CD14-positive monocyte (primary cell): ENCODE results near the gene MSS51. TPM values are rescaled to one million over a fixed set of nuclear protein-coding genes. Genes with fewer than 3 reads are reported as not detected.

Experiments
- DNase-seq, 3 donors: peaks; one replicate each; pipeline ENCODE4 v3.0.0-alpha.2; 2011 to 2022
- H2AFZ ChIP-seq: 2 replicates; pipeline ENCODE4 v1.6.0; 2012; ENCODE audit warnings: mild to moderate bottlenecking, low read depth, low read length, inconsistent platforms; ENCODE audit not compliant: insufficient read depth, poor library complexity, severe bottlenecking
- H3K27ac ChIP-seq, 2 donors: 1 replicate in 1 of 2; 2 replicates in 1 of 2; pipeline ENCODE4 v1.5.1; 2012 to 2013; ENCODE audit warnings: low read length in 2 of 2, control low read depth in 1 of 2, inconsistent platforms in 1 of 2, low read depth in 1 of 2, mild to moderate bottlenecking in 1 of 2
- H3K27me3 ChIP-seq, 2 donors: one replicate each; pipeline versions ENCODE4 v1.6.0 to v1.6.1; 2011 to 2013; ENCODE audit warnings: low read length in 2 of 2; ENCODE audit not compliant: control insufficient read depth in 2 of 2, insufficient read depth in 2 of 2
- H3K36me3 ChIP-seq, 2 donors: replicated peaks in 1 of 2; 1 replicate in 1 of 2; 2 replicates in 1 of 2; pipeline versions ENCODE4 v1.5.1 to v1.6.1; 2012 to 2013; ENCODE audit warnings: low read length in 2 of 2, control low read depth in 1 of 2, inconsistent platforms in 1 of 2, mild to moderate bottlenecking in 1 of 2; ENCODE audit not compliant: insufficient read depth in 2 of 2, control insufficient read depth in 1 of 2
- H3K4me1 ChIP-seq, 2 donors: 1 replicate in 1 of 2; 2 replicates in 1 of 2; pipeline versions ENCODE4 v1.5.1 to v1.6.1; 2012 to 2013; ENCODE audit warnings: low read length in 2 of 2, control low read depth in 1 of 2, inconsistent platforms in 1 of 2, mild to moderate bottlenecking in 1 of 2, moderate library complexity in 1 of 2; ENCODE audit not compliant: insufficient read depth in 2 of 2, control insufficient read depth in 1 of 2
- H3K4me2 ChIP-seq: replicated peaks from 2 replicates; pipeline ENCODE3; 2012; ENCODE audit warnings: low read length, moderate library complexity, mild to moderate bottlenecking; ENCODE audit not compliant: poor library complexity, severe bottlenecking; ENCODE audit errors: extremely low read depth
- H3K4me3 ChIP-seq, 3 experiments: fragments of 200-600 bp in 1 of 3; sonication (generic) in 1 of 3; replicated peaks in 1 of 3; 1 replicate in 2 of 3; 2 replicates in 1 of 3; pipeline ENCODE4 v1.5.1; 2011 to 2013; ENCODE audit warnings: low read length in 3 of 3, mild to moderate bottlenecking in 3 of 3, control low read depth in 2 of 3, low read depth in 2 of 3, inconsistent platforms in 1 of 3, moderate library complexity in 1 of 3
- H3K79me2 ChIP-seq: 2 replicates; pipeline ENCODE4 v1.6.0; 2012; ENCODE audit warnings: mild to moderate bottlenecking, control low read depth, inconsistent platforms, low read length, moderate library complexity; ENCODE audit not compliant: insufficient read depth
- H3K9ac ChIP-seq: 2 replicates; pipeline ENCODE4 v1.6.0; 2017; ENCODE audit warnings: low read length, mild to moderate bottlenecking; ENCODE audit not compliant: insufficient read depth, poor library complexity, severe bottlenecking
- H3K9me3 ChIP-seq, 2 donors: replicated peaks in 1 of 2; 1 replicate in 1 of 2; 2 replicates in 1 of 2; pipeline versions ENCODE4 v1.5.1 to v1.6.1; 2012 to 2013; ENCODE audit warnings: low read length in 2 of 2, control low read depth in 1 of 2; ENCODE audit not compliant: control insufficient read depth in 1 of 2, insufficient read depth in 1 of 2
- H4K20me1 ChIP-seq: 2 replicates; pipeline ENCODE4 v1.6.0; 2012; ENCODE audit warnings: mild to moderate bottlenecking, low read length, control low read depth, moderate library complexity; ENCODE audit not compliant: insufficient read depth
- H3K27ac Mint-ChIP-seq, 7 donors: one replicate each; pipeline ENCODE4 v1.8.0; 2020; ENCODE audit warnings: mild to moderate bottlenecking in 7 of 7, mixed read lengths in 7 of 7, moderate library complexity in 6 of 7, inconsistent platforms in 2 of 7
- H3K27me3 Mint-ChIP-seq, 3 donors: one replicate each; pipeline ENCODE4 v1.8.0; 2021 to 2022; ENCODE audit warnings: low read depth in 3 of 3, mild to moderate bottlenecking in 3 of 3, mixed read lengths in 3 of 3, moderate library complexity in 3 of 3, inconsistent platforms in 1 of 3
- H3K36me3 Mint-ChIP-seq, 2 donors: one replicate each; pipeline ENCODE4 v1.8.0; 2020; ENCODE audit warnings: mixed read lengths in 2 of 2, inconsistent platforms in 1 of 2, mild to moderate bottlenecking in 1 of 2
- H3K4me1 Mint-ChIP-seq: one replicate; pipeline ENCODE4 v1.8.0; 2020; ENCODE audit warnings: mild to moderate bottlenecking, mixed read lengths
- H3K4me3 Mint-ChIP-seq, 2 donors: one replicate each; pipeline ENCODE4 v1.8.0; 2020; ENCODE audit warnings: mild to moderate bottlenecking in 2 of 2, mixed read lengths in 2 of 2, moderate library complexity in 1 of 2
- H3K9me3 Mint-ChIP-seq, 7 donors: one replicate each; pipeline ENCODE4 v1.8.0; 2020 to 2022; ENCODE audit warnings: mixed read lengths in 7 of 7, mild to moderate bottlenecking in 6 of 7, moderate library complexity in 6 of 7, inconsistent platforms in 2 of 7
- CTCF ChIP-seq: fragments of 200-600 bp; IDR thresholded peaks from one replicate; pipeline ENCODE4 v1.8.0; 2022; ENCODE audit warnings: antibody characterized with exemption, mild to moderate bottlenecking
- WGBS: methylation state at CpG from one replicate; pipeline ENCODE4 v1.1.5; 2013; ENCODE audit warnings: missing lambda C conversion rate; ENCODE audit not compliant: insufficient coverage; 5-methylcytosine and 5-hydroxymethylcytosine counted together
- intact Hi-C, 2 donors: fragments of 100-400 bp; cut with micrococcal nuclease; formaldehyde crosslinking; loops; one replicate each; pipeline versions ENCODE4 v1.15.0 to v1.15.1; 2023
- polyA plus RNA-seq, 3 donors: library from polyadenylated mRNA; depleted of rRNA in 1 of 3; unstranded in 2 of 3; stranded (reverse) in 1 of 3; fragments of 300-500 nt in 2 of 3; fragments of >200 nt in 1 of 3; fragmentation: Illumina TruSeq in 2 of 3; gene quantifications; 1 replicate in 2 of 3; 2 replicates in 1 of 3; pipeline ENCODE4 v1.2.3, GENCODE V29; 2012 to 2021

The MSS51 gene
- polyA plus RNA-seq, 3 donors: 4.9 TPM; not detected in 2

- peaks cover 77 to 92% of the 10 kb centered on the region in 2 donors for H3K36me3 Mint-ChIP-seq
- intact Hi-C loops: no loop called here
- H3K27ac ChIP-seq: no peak overlapping the region
Observed at GRCh38 chr10:73379064-73379748, 54.2 kb downstream of the MSS51 start.

GRCh38 chr10:73376679-73377078 is 56.7 kb downstream of the MSS51 start:
- Histone ChIP-seq H3K4me1 (no peaks in the 10 kb centered on the region), H4K20me1 (no peaks in the 10 kb centered on the region), H3K4me2 (no peak overlapping the region), H3K27me3 (no peaks in the 10 kb centered on the region), H2AFZ (no peak overlapping the region), H3K36me3 (peaks cover 77 to 86% of the 10 kb centered on the region in 2 donors), H3K4me3 (no peak overlapping the region), H3K27ac (no peak overlapping the region), H3K79me2 (no peaks in the 10 kb centered on the region), H3K9me3 (no peaks in the 10 kb centered on the region), H3K9ac (no peak overlapping the region)
- no peak for DNase-seq
- Mint-ChIP-seq H3K4me1 (no peaks in the 10 kb centered on the region), H3K9me3 (peaks cover 0 to 2% (median 0%) of the 10 kb centered on the region in 7 donors), H3K27me3 (no peaks in the 10 kb centered on the region), H3K36me3 (peaks cover 67 to 92% of the 10 kb centered on the region in 2 donors), H3K27ac (no peak overlapping the region), H3K4me3 (no peak overlapping the region)
- WGBS: no CpG with 5 or more reads among the region's 3 CpGs
- intact Hi-C loops: no loop called here
- TF ChIP-seq CTCF: no peak

More at GRCh38 chr10:73379064-73379748, 54.2 kb downstream of the MSS51 start:
- H3K4me1 Mint-ChIP-seq: no peaks in the 10 kb centered on the region
- no peak overlapping the region for H3K9ac ChIP-seq
- no peaks in the 10 kb centered on the region for H4K20me1 ChIP-seq
- no peak overlapping the region for H2AFZ ChIP-seq
- H3K9me3 Mint-ChIP-seq: no peaks in the 10 kb centered on the region
- no peaks in the 10 kb centered on the region for H3K27me3 ChIP-seq
- no peaks in the 10 kb centered on the region for H3K27me3 Mint-ChIP-seq
- no peaks in the 10 kb centered on the region for H3K79me2 ChIP-seq
- WGBS: 80% methylated on average over 1 of the region's 1 CpG
- H3K9me3 ChIP-seq: no peaks in the 10 kb centered on the region
- H3K27ac Mint-ChIP-seq: peak overlapping the region in 2 of 7 donors; percentile 3 to 72
- H3K4me3 ChIP-seq: no peak overlapping the region
- no peak for TF ChIP-seq CTCF
- H3K4me2 ChIP-seq: no peak overlapping the region
- no peak overlapping the region for H3K4me3 Mint-ChIP-seq
- peaks cover 84 to 96% of the 10 kb centered on the region in 2 donors for H3K36me3 ChIP-seq
- H3K4me1 ChIP-seq: no peaks in the 10 kb centered on the region
- DNase-seq: no peak

Other genes starting within 250 kb of the MSS51 start
- gene DNAJC9, start 186.3 kb downstream of the MSS51 start, polyA plus RNA-seq: 1 to 10 TPM; 2.3 to 7.2 (median 2.4) TPM
- 100 to 1,000 TPM in 1 of 3 donors, 10 to 100 TPM in 2; 20.9 to 102 (median 78.6) TPM for gene MRPS16, start 180.9 kb downstream of the MSS51 start, polyA plus RNA-seq
- gene CFAP70, start 74.7 kb downstream of the MSS51 start, polyA plus RNA-seq: 1 to 10 TPM in 1 of 3 donors, under 1 TPM in 1, not detected in 1; 0.13 to 1.1 TPM
- gene ANXA7, start 19.5 kb downstream of the MSS51 start, polyA plus RNA-seq: 100 to 1,000 TPM in 2 of 3 donors, 10 to 100 TPM in 1; 84.6 to 199 (median 173) TPM
- 10 to 100 TPM in 1 of 3 donors, 1 to 10 TPM in 2; 4.8 to 18.9 (median 6.5) TPM for gene PPP3CB, start 62.5 kb upstream of the MSS51 start, polyA plus RNA-seq
- gene USP54, start 157.8 kb upstream of the MSS51 start, polyA plus RNA-seq: 1 to 10 TPM in 1 of 3 donors, under 1 TPM in 2; 0.28 to 2.4 (median 0.55) TPM
- gene MYOZ1, start 207.9 kb upstream of the MSS51 start, polyA plus RNA-seq: not detected
- not detected for gene SYNPO2L, start 222.5 kb upstream of the MSS51 start, polyA plus RNA-seq